Measurements from ENCODE around the gene EXOC7. TPM values are rescaled to one million over a fixed set of nuclear protein-coding genes. Genes with fewer than 3 reads are reported as not detected.
A peak's percentile ranks its signal among the peaks of the same experiment; 100 is the strongest.
"Not testable (repeated sequence)": the region's sequence is repeated elsewhere in the genome, so short reads cannot be mapped to it uniquely, and the experiment has no call there.

EXOC7 gene
- total and polyA plus RNA-seq, 4 donors: 25.7 to 138 (median 100) TPM

DNA sequence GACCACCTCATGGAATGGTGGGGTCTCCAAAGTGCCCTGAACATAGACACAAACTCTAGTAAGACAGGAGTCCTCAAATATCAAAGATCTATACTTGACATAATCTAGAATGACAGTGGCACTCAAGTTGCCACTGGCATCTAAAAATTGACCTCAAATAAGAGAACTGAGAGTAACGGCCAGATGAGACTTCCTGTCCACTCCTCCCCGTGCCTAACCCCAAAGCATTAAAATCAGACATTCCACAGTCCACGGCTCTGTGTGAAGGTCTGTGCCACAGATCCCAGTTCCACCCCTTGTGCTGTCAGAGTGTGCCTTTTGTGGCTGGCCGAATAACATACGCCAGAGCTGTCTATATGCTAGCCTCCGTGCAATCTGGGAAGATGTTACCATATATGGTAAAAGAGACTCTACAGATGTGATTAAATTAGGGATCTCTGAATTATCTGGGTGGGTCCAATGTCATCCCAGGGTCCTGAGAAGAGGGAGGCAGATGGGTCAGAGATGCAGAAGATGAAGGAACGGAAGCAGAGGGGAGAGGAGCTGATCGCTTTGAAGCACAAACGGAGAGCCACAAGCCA is 55.5 kb downstream of the EXOC7 start:
- intact Hi-C loops (cut with DNase I): no loop called here
- no peak overlapping the region for H3K27ac ChIP-seq (ENCODE audit: low read depth in 1 of 2, low read length in 2 of 2)
- no peaks in the 10 kb centered on the region for H3K27me3 ChIP-seq (ENCODE audit: control insufficient read depth in 1 of 2, insufficient read depth in 2 of 2, low read length in 1 of 2)

DNA sequence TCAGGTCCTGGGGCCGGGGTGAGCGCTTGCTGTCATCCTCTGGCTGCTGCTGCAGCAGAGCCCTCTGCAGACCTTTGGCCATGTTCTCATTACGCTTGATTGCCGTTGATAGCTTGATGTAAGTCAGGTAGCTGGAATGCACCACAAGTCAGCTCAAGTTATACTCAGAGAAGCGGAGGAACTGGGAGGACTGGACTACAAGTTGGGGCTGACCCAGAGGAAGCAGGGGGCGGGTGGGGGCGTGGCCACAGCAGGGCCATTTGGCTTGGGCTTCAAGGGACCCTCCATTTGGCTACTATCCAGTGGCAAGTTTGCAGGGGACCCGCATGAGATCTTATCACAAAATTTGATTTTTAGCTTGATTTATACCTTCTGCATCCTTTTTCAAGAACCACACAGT is 57.5 kb downstream of the EXOC7 start:
- no peak for DNase-seq
- 80 to 86% methylated on average over 8 of the region's 8 CpGs for WGBS, 2 donors
- no peaks in the 10 kb centered on the region for H3K4me1 ChIP-seq (ENCODE audit: control insufficient read depth in 1 of 2, insufficient read depth in 2 of 2, low read length in 2 of 2)

More for the DNA sequence above, 55.5 kb downstream of the EXOC7 start:
- H3K4me1 ChIP-seq (ENCODE audit: control insufficient read depth in 1 of 2, insufficient read depth in 2 of 2, low read length in 2 of 2): no peaks in the 10 kb centered on the region
- no peak overlapping the region for H3K4me3 ChIP-seq (ENCODE audit: low read length in 2 of 2)
- H3K9me3 ChIP-seq (ENCODE audit: control insufficient read depth, low read length): no peaks in the 10 kb centered on the region
- no peak for ATAC-seq (ENCODE audit: low FRiP score)
- DNase-seq: peak in 1 of 2 donors; percentile 3
- peaks cover 18 to 24% of the 10 kb centered on the region in 2 donors for H3K36me3 ChIP-seq (ENCODE audit: control insufficient read depth in 1 of 2, insufficient read depth in 2 of 2, low read length in 1 of 2)
- 80 to 83% methylated on average over 9 of the region's 9 CpGs for WGBS, 2 donors

DNA sequence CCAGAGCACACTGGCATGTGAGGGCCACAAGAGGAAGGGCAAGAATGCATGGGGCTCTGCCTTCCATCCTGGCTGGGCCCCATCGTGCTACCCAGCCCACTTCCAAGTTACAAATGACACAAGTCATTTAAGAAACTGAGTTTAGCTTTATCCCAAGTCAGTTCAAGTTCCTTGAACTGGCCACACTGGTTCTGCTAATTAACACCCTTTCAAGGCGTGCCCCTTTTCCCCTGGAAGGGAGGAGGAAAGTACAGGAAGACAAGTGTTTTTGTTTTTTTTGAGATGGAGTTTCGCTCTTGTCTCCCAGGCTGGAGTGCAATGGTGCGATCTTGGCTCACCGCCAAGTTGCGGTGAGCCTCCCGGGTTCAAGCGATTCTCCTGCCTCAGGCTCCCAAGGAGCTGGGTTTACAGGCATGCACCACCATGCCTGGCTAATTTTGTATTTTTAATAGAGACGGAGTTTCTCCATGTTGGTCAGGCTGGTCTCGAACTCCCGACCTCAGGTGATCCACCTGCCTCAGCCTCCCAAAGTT is 59.0 kb downstream of the EXOC7 start:
- peaks cover 19 to 31% of the 10 kb centered on the region in 2 donors for H3K36me3 ChIP-seq (ENCODE audit: control insufficient read depth in 1 of 2, insufficient read depth in 2 of 2, low read length in 1 of 2)
- H3K27me3 ChIP-seq (ENCODE audit: control insufficient read depth in 1 of 2, insufficient read depth in 2 of 2, low read length in 1 of 2); H3K9me3 ChIP-seq (ENCODE audit: control insufficient read depth, low read length); ATAC-seq (ENCODE audit: low FRiP score); H3K4me1 ChIP-seq (ENCODE audit: control insufficient read depth in 1 of 2, insufficient read depth in 2 of 2, low read length in 2 of 2); H3K27ac ChIP-seq (ENCODE audit: low read depth in 1 of 2, low read length in 2 of 2); intact Hi-C loops (cut with DNase I); DNase-seq; H3K4me3 ChIP-seq (ENCODE audit: low read length in 2 of 2): not testable (repeated sequence)
- WGBS, 2 donors: 71% methylated on average over 11 of the region's 11 CpGs

More for the DNA sequence above, 57.5 kb downstream of the EXOC7 start:
- H3K27ac ChIP-seq (ENCODE audit: low read depth in 1 of 2, low read length in 2 of 2): no peak overlapping the region
- no peak overlapping the region for H3K4me3 ChIP-seq (ENCODE audit: low read length in 2 of 2)
- intact Hi-C loops (cut with DNase I): no loop called here
- peaks cover 24% of the 10 kb centered on the region in 2 donors for H3K36me3 ChIP-seq (ENCODE audit: control insufficient read depth in 1 of 2, insufficient read depth in 2 of 2, low read length in 1 of 2)
- no peaks in the 10 kb centered on the region for H3K27me3 ChIP-seq (ENCODE audit: control insufficient read depth in 1 of 2, insufficient read depth in 2 of 2, low read length in 1 of 2)
- H3K9me3 ChIP-seq (ENCODE audit: control insufficient read depth, low read length): no peaks in the 10 kb centered on the region
- ATAC-seq (ENCODE audit: low FRiP score): no peak

DNA sequence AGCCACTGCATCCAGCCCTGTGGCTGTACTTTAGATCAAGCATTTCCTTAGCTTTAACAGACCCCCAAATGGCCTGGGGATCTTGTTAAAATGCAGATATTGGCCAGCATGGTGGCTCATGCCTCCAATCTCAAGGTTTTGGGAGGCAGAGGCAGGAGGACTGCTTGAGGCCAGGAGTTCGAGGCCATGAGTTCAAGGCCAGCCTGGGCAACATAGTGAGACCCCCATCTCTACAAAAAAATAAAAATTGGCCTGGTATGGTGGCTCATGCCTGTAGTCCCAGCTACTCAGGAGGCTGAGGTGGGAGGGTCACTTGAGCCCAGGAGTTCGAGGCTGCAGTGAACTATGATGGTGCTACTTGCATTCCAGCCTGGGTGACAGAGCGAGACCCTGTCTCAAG is 60.7 kb downstream of the EXOC7 start:
- H3K4me1 ChIP-seq (ENCODE audit: control insufficient read depth in 1 of 2, insufficient read depth in 2 of 2, low read length in 2 of 2); ATAC-seq (ENCODE audit: low FRiP score); H3K9me3 ChIP-seq (ENCODE audit: control insufficient read depth, low read length); DNase-seq; intact Hi-C loops (cut with DNase I); H3K27me3 ChIP-seq (ENCODE audit: control insufficient read depth in 1 of 2, insufficient read depth in 2 of 2, low read length in 1 of 2); H3K4me3 ChIP-seq (ENCODE audit: low read length in 2 of 2); H3K27ac ChIP-seq (ENCODE audit: low read depth in 1 of 2, low read length in 2 of 2): not testable (repeated sequence)
- WGBS, 2 donors: 95 to 98% methylated on average over 3 of the region's 3 CpGs
- H3K36me3 ChIP-seq (ENCODE audit: control insufficient read depth in 1 of 2, insufficient read depth in 2 of 2, low read length in 1 of 2): peaks cover 10 to 28% of the 10 kb centered on the region in 2 donors

DNA sequence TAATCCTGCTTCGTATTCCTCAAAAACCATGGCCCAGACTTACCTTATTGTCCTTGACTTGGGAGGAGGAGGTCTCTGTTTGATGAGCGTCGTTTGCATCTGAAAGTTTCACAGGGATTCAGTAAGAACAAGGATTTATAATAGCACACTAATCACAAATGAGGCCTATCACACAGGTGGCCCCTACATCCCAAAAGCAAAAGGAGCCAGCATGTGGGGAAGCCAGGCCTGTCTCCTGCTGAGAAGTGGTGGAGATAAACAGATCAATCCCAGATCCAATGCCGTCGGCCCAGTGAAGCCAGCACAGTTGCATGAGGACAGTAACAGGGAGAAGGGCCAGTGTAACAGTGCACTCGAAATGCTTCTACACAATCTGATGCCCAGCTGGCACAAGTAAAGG is 63.2 kb downstream of the EXOC7 start:
- no peak overlapping the region for H3K4me3 ChIP-seq (ENCODE audit: low read length in 2 of 2)
- WGBS, 2 donors: 72 to 75% methylated on average over 6 of the region's 6 CpGs
- ATAC-seq (ENCODE audit: low FRiP score) (no peak), DNase-seq (no peak)
- no peaks in the 10 kb centered on the region for H3K27me3 ChIP-seq (ENCODE audit: control insufficient read depth in 1 of 2, insufficient read depth in 2 of 2, low read length in 1 of 2)
- H3K27ac ChIP-seq (ENCODE audit: low read depth in 1 of 2, low read length in 2 of 2): no peak overlapping the region
- peaks cover 9 to 24% of the 10 kb centered on the region in 2 donors for H3K36me3 ChIP-seq (ENCODE audit: control insufficient read depth in 1 of 2, insufficient read depth in 2 of 2, low read length in 1 of 2)
- no peaks in the 10 kb centered on the region for H3K9me3 ChIP-seq (ENCODE audit: control insufficient read depth, low read length)
- intact Hi-C loops (cut with DNase I): no loop called here
- H3K4me1 ChIP-seq (ENCODE audit: control insufficient read depth in 1 of 2, insufficient read depth in 2 of 2, low read length in 2 of 2): no peaks in the 10 kb centered on the region

DNA sequence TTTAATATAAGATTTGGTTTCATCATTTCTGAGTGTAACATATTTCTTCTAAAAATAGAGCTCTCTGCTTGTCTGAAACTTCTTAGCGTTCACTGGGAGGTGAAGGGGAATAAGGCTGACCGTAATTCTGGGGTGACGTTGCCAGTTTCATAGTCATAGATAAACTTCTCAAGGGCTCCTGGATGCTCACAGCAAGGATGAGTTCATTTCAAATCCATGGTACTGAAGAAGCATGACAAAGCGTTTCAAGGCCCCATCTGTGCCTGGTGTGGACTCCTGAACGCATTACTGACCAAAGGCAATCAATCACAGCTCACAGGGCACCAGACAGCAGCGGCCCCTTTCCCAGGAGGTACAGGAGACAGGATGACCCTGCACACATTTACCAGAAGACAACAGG is 64.5 kb downstream of the EXOC7 start:
- H3K4me1 ChIP-seq (ENCODE audit: control insufficient read depth in 1 of 2, insufficient read depth in 2 of 2, low read length in 2 of 2): no peaks in the 10 kb centered on the region
- 57 to 59% methylated on average over 6 of the region's 6 CpGs for WGBS, 2 donors
- H3K4me3 ChIP-seq (ENCODE audit: low read length in 2 of 2): no peak overlapping the region
- H3K27ac ChIP-seq (ENCODE audit: low read depth in 1 of 2, low read length in 2 of 2): no peak overlapping the region
- ATAC-seq (ENCODE audit: low FRiP score) (no peak), DNase-seq (no peak)
- H3K36me3 ChIP-seq (ENCODE audit: control insufficient read depth in 1 of 2, insufficient read depth in 2 of 2, low read length in 1 of 2): peaks cover 4 to 21% of the 10 kb centered on the region in 2 donors
- H3K27me3 ChIP-seq (ENCODE audit: control insufficient read depth in 1 of 2, insufficient read depth in 2 of 2, low read length in 1 of 2): no peaks in the 10 kb centered on the region
- intact Hi-C loops (cut with DNase I): no loop called here
- no peaks in the 10 kb centered on the region for H3K9me3 ChIP-seq (ENCODE audit: control insufficient read depth, low read length)

DNA sequence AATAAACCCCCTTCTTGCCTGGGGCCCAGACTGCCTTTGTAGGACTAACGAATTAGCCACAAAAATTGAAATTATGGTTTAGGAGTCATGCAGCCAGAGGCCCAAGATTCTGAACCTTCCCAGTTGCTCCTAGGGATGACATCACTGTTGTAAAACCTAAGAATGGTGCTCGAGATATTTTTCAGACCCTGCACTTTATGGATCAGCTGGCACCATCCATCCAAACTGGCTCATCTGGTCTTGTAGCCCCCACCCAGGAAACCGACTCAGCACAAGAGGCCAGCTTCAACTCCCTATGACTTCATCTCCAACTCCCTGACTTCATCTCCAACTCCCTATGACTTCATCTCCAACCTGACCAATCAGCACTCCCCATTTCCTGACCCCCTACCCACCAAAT is 65.5 kb downstream of the EXOC7 start:
- Histone ChIP-seq H3K36me3 (ENCODE audit: control insufficient read depth in 1 of 2, insufficient read depth in 2 of 2, low read length in 1 of 2) (peaks cover 0 to 14% of the 10 kb centered on the region in 2 donors), H3K4me1 (ENCODE audit: control insufficient read depth in 1 of 2, insufficient read depth in 2 of 2, low read length in 2 of 2) (no peaks in the 10 kb centered on the region), H3K27ac (ENCODE audit: low read depth in 1 of 2, low read length in 2 of 2) (no peak overlapping the region), H3K27me3 (ENCODE audit: control insufficient read depth in 1 of 2, insufficient read depth in 2 of 2, low read length in 1 of 2) (no peaks in the 10 kb centered on the region), H3K9me3 (ENCODE audit: control insufficient read depth, low read length) (no peaks in the 10 kb centered on the region), H3K4me3 (ENCODE audit: low read length in 2 of 2) (no peak overlapping the region)
- DNase-seq (no peak), ATAC-seq (ENCODE audit: low FRiP score) (no peak)
- intact Hi-C loops (cut with DNase I): no loop called here
- WGBS, 2 donors: 69 to 75% methylated on average over 3 of the region's 3 CpGs

DNA sequence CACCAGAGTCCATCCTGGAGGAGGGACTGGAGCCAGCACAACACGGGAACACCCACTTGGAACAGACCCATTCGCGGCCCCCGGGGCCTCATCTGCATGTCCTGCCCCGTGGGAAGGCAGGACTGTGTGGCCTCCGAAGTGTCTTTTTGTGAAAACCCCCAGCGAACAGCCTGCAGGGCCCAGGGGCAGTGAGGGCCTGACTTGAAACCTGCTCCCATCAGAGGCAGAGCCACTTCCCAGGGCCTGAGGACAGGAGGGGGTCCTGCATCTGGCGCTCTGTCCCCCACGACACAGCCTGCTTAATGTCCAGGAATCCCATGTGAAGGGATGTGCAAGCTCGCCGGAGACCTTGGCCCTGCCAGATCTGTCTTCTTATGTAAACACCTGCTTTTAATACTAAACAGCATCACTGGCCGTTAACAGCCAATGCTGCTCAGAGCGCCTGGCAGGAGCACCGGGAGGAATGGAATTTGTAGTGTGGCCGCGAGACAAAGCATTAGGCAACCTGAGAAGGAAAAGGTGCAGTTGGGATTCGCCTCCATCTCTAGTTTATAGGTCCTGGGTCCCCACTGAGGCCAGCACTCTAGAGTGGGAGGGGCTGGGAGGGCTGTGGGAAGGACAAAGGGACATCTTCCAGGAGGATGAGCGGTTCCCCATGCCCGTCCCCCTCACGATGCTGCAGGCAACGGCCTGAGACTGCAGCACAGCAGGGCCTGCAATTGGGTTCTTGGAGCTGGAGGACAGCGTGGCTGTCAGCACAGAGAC is 66.9 kb downstream of the EXOC7 start:
- 46 to 50% methylated on average over 22 of the region's 22 CpGs for WGBS, 2 donors
- Histone ChIP-seq H3K36me3 (ENCODE audit: control insufficient read depth in 1 of 2, insufficient read depth in 2 of 2, low read length in 1 of 2) (peaks cover 0 to 13% of the 10 kb centered on the region in 2 donors), H3K4me3 (ENCODE audit: low read length in 2 of 2) (no peak overlapping the region), H3K4me1 (ENCODE audit: control insufficient read depth in 1 of 2, insufficient read depth in 2 of 2, low read length in 2 of 2) (no peaks in the 10 kb centered on the region), H3K27ac (ENCODE audit: low read depth in 1 of 2, low read length in 2 of 2) (no peak overlapping the region), H3K9me3 (ENCODE audit: control insufficient read depth, low read length) (no peaks in the 10 kb centered on the region), H3K27me3 (ENCODE audit: control insufficient read depth in 1 of 2, insufficient read depth in 2 of 2, low read length in 1 of 2) (no peaks in the 10 kb centered on the region)
- no peak for ATAC-seq (ENCODE audit: low FRiP score)
- intact Hi-C loops (cut with DNase I): no loop called here
- no peak for DNase-seq

Data from aorta (tissue), 5 donors.